A549 (cell line): ENCODE data around the gene AQP2.

Experiments used
- BHLHE40 ChIP-seq: IDR thresholded peaks from 2 replicates; pipeline ENCODE4 v1.6.1; 2012; ENCODE audit warnings: low read depth, low read length, inconsistent platforms
- CTCF ChIP-seq: fragments of >200 bp; sonication (Bioruptor Twin); formaldehyde crosslinking; IDR thresholded peaks from 3 replicates; pipeline ENCODE4 v1.5.1; 2016
- ELK1 ChIP-seq: fragments of 150-350 bp; IDR thresholded peaks from 2 replicates; pipeline ENCODE4 v1.6.1; 2014; ENCODE audit warnings: low read depth, mild to moderate bottlenecking, low read length
- EP300 ChIP-seq, 2 experiments: fragments of >200 bp; sonication (Bioruptor Twin); formaldehyde crosslinking; IDR thresholded peaks; 2 replicates in 1 of 2; 3 replicates in 1 of 2; pipeline ENCODE4 v1.6.1; 2016 to 2017
- GATA3 ChIP-seq: IDR thresholded peaks from 2 replicates; pipeline ENCODE4 v1.6.1; 2012; ENCODE audit warnings: borderline replicate concordance
- JUN ChIP-seq, 2 experiments: fragments of >200 bp; sonication (Bioruptor Twin); formaldehyde crosslinking; IDR thresholded peaks; 2 replicates in 1 of 2; 3 replicates in 1 of 2; pipeline ENCODE4 v1.6.1; 2016 to 2017
- JUNB ChIP-seq: fragments of >200 bp; sonication (Bioruptor Twin); formaldehyde crosslinking; IDR thresholded peaks from 2 replicates; pipeline ENCODE4 v1.6.1; 2016
- MAFK ChIP-seq: fragments of 450-650 bp; IDR thresholded peaks from 2 replicates; pipeline ENCODE4 v1.6.1; 2014; ENCODE audit not compliant: partially characterized antibody
- MAZ ChIP-seq: fragments of 150-350 bp; IDR thresholded peaks from 2 replicates; pipeline ENCODE4 v1.6.1; 2014; ENCODE audit warnings: antibody characterized with exemption, low read depth, low read length, borderline replicate concordance
- NR3C1 ChIP-seq: fragments of >200 bp; sonication (Bioruptor Twin); formaldehyde crosslinking; IDR thresholded peaks from 3 replicates; pipeline ENCODE4 v1.6.1; 2017
- PHF8 ChIP-seq: fragments of 200-600 bp; sonication (generic); IDR thresholded peaks from 2 replicates; pipeline ENCODE4 v1.6.1; 2016; ENCODE audit warnings: low read depth, mild to moderate bottlenecking, antibody characterized with exemption, moderate library complexity, borderline replicate concordance
- TP53 ChIP-seq: fragments of 250-450 bp; sonication (Bioruptor Pico); IDR thresholded peaks from 2 replicates; pipeline ENCODE4 v1.5.0; 2021; ENCODE audit warnings: mild to moderate bottlenecking, moderate library complexity
- ZC3H11A ChIP-seq: fragments of 450-650 bp; IDR thresholded peaks from 2 replicates; pipeline ENCODE4 v1.6.1; 2014; ENCODE audit warnings: antibody characterized with exemption, mild to moderate bottlenecking
- ZSCAN20 ChIP-seq: fragments of 250-450 bp; sonication (Bioruptor Pico); IDR thresholded peaks from 2 replicates; pipeline ENCODE4 v1.8.0; 2022; ENCODE audit warnings: mild to moderate bottlenecking, moderate library complexity

- no peak for TF ChIP-seq ELK1
- TF ChIP-seq EP300 (IDR thresholded peaks at IDR 0.05): no peak
- no peak for TF ChIP-seq TP53 (CRISPR knock-in tag)
- no peak for TF ChIP-seq MAZ
- TF ChIP-seq JUN (IDR thresholded peaks at IDR 0.05): no peak
- no peak for TF ChIP-seq CTCF
- no peak for TF ChIP-seq JUNB
- TF ChIP-seq BHLHE40: no peak
- no peak for TF ChIP-seq MAFK
- TF ChIP-seq GATA3: no peak
- no peak for TF ChIP-seq PHF8
- TF ChIP-seq ZC3H11A: no peak
- no peak for TF ChIP-seq NR3C1
- no peak for TF ChIP-seq ZSCAN20 (CRISPR knock-in tag)
Observed at GRCh38 chr12:49967777-49968250, 17.3 kb downstream of the AQP2 start.
